Stimulated activated CD4-positive, alpha-beta T cell treated with anti-CD3 and anti-CD28 coated beads, Interleukin-4, amount 100 ng/mL, for 1 hour (primary cell): ENCODE results near the gene AKAIN1.

Experiments used
- DNase-seq: peaks from one replicate; pipeline ENCODE4 v3.0.0-alpha.2; 2020

The AKAIN1 gene

DNA sequence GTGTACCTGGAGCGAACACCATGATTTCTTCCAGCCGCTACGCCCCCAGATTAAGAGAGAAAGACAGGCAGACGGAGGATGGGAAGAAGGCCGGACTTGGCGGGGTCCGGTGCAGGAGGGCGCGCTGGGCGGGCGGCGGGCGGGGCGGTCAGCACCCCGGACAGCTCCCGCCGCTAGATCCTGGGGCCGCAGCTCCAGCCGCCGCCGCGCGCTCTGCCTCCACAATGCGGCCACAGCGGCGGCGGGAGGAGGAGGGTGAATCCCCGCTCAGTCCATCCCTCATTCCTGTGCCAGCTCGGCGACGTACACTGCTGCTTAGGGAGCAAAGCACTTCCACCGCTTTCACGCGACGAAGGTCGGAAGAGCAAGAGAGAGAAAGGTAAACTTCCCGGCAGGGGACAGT lies at the start of gene AKAIN1:
Gene AKAIN1 (minus strand): TSS at position 226 of the 403 bp plus-strand sequence. CDS start 204 bp downstream, at position 22.
- DNase-seq: peak; percentile 23

DNA sequence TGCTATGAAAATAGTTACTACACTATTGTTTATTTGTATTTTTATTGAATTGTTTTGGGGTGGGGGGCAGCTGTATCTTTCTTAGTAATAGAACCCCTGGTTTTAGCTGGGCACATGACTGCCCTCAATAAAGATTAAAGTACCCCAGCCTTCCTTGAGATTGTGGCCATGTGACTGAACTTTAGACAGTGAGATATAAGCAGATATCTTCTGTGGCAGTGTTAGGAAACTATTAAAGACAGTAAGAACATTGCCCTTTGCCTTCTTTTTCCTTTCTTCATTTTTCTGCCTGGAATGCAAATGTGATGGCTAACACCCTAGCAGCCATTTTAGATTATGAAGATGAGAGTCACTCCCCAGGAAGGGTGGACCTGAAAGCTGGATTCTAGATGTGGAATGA lies 47.9 kb upstream of the AKAIN1 start:
- no peak for DNase-seq

- DNase-seq: no peak
Observed at GRCh38 chr18:5239447-5239846, 42.4 kb upstream of the AKAIN1 start.

GRCh38 chr18:5238371-5238976 lies 41.4 kb upstream of the AKAIN1 start:
- peak; percentile 49 for DNase-seq

DNA sequence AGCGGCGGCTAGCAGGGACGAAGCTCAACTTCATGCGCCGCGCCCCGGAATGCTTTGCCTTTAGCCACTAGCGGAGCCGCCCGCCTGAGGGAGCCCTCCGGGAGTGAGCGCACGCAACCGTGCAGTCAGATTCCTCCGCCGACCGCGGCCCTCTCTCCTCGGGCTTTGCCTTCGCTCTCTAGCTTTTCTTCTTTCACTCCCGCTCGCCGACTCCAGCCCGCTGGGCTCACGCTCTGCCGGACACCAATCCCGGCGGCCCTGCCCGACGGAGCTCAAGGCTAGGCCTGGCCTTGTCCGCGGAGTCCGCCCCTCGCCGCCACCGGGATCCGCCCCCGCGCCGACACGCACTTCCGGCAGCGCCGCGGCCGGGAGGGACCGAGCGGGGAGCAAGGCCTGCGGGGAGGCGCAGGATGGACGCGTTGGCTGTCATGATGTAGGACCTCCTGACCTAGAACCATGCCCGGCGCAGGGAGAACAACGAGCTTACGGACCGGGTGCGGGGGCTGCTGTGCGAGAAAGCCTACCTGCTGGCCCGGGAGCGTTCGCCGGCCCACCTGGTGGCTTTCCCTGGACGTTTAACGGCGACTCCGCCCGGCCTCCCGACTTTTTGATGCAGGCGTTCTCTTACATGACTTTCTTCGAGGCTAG lies 40.8 kb upstream of the AKAIN1 start:
- peak; percentile 89 for DNase-seq

DNA sequence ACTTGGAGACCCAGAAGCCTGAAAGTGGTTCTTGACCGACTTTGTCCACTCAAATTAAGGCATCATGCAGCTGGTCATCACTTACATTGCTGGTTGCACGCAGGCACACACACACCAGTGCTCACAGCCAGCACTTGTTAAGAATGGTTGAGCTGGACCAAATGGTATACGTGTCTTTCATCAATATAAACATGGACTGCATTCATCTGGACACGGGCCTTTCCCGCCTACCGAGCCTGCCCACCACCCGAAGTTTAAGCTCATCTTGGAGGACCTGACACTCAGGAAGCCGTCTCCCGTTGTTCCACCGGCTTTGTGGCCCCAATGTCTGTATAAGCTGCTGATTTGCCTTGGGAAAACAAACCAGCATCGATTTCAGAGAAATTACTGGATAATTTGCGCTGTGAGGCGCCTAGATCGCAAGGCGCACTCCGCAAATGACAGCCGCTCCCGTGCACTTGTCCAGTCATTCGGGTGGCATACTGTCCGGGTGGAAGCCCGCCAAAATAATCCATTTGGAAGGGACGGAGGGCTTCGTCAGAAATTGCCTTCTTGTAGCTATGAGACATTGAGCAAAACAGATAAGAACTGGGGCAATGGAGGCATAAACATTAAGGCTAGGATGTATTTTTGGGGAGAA lies 40.1 kb upstream of the AKAIN1 start:
- DNase-seq: no peak

- DNase-seq: no peak
Observed at GRCh38 chr18:5214583-5215351, 17.7 kb upstream of the AKAIN1 start.

GRCh38 chr18:5207471-5208150 lies 10.6 kb upstream of the AKAIN1 start:
- no peak for DNase-seq

GRCh38 chr18:5198311-5198710 lies 1.3 kb upstream of the AKAIN1 start:
- DNase-seq: no peak

- no peak for DNase-seq
Observed at GRCh38 chr18:5197461-5197860, 404 bp upstream of the AKAIN1 start.

- no peak for DNase-seq
Observed at GRCh38 chr18:5196253-5197031, 615 bp downstream of the AKAIN1 start.

DNA sequence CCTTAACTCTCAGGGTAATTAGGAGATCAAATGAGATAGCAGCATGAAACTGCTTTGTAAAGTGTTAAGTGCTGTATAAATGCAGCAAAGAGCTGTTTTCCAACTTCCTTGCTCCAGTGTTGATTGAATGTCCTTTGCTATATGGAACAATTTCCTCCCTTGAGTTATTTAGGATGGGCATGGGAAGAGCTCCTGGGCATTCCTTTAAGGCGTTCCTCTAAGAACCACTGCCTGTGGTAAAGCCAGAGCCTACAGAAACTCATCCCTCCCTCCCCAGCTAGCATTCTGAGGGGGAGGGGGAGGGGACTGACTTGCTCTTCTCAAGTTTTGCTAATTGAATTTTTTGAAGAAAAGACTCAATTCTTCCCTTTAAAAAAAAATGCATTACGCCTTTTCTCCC lies 1.4 kb downstream of the AKAIN1 start:
- DNase-seq: no peak

DNA sequence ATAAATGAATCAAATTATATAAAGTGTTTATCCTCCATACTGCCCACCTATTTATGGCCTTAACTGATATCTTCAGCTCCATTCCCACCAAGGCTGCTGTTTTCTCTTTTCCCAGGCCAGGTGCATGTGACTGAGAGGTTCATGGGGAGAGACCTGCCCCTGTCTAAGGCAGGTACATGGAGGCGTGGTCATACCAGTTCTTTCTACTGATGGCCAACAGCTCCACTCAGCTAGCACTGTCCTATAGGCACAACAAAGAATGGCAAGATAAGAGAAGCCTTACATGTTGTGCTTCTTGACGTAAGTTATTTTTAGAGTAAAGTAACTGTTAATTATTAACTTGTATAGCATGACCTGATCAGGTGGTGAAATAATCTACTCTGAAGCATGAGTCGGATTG lies 16.8 kb downstream of the AKAIN1 start:
- no peak for DNase-seq

DNA sequence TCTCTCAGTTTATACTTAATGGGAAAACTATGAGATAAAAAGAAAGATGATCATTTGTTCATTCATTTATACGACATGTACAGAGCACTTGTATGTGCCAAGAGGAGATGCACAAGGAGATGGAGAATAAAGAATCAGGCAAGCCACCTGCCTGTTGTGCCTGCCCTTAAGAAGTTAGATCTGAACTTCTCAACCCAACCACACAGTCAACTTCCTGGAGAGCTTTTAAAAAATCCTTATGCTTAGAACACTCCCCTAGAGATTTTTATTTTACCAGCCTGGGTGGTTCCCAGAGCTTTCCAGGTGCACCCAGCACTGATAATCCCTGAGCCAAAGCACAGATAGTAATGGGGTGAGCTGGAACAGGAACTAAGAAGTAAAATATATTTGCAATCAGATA lies 18.5 kb downstream of the AKAIN1 start:
- no peak for DNase-seq

DNA sequence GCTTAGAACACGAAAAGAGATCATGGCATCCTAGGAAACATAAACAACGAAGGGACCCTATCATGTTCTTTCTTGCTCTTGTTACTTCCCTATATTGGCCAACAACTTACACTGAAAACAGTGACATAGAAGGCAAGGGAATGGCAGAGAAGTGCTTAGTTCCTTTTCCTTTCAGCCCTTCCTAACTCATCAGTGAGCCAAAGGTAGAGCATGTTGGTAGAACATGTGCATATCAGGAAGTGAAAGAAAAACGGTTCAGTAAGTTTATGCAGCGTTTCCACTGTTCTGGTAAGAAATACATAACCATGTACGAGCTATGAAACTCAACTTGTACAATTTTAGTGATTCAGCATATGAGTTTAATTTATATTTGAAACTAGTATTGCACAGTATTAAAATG lies 21.7 kb downstream of the AKAIN1 start:
- DNase-seq: no peak

DNA sequence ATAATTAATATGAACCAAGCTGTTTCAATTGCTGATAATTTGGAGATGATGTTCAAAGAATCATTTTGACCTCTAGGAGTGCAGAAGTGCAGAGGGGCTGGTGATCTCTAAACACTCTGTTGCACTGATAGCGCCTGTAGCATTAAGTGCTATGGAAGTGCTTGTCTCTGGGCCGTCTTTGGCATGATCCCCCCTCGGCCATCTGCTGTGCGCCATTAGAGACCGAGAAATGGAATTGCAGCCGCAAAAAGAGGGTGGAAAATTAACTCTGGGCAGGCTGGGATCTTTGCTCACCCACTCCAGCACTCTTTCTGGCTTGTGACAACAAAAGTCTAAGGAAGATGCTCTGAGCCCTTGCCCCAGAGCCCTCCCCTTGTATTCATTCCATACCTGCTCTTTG lies 23.4 kb downstream of the AKAIN1 start:
- DNase-seq: no peak

DNA sequence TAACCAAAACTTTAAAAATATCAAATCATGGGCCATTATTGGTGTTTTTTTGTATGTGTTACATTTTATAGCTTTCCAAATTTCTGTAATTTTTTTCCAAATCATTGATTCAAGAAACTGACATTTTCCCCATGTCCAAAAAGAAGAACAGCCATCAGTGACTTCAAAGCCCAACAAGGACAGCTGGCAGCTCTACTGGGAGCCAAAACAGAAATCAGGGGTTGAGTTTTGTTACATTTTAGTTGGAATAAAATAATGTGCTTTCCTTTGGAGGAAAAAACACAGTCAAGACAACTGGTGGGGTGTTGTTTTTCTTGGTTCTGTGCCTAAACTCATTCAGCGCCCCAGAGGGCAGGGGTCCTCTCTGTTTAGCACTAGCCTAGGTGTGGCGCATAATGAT lies 23.8 kb downstream of the AKAIN1 start:
- DNase-seq: no peak

- no peak for DNase-seq
Observed at GRCh38 chr18:5167831-5168230, 29.2 kb downstream of the AKAIN1 start.

- DNase-seq: no peak
Observed at GRCh38 chr18:5166606-5167280, 30.3 kb downstream of the AKAIN1 start.

DNA sequence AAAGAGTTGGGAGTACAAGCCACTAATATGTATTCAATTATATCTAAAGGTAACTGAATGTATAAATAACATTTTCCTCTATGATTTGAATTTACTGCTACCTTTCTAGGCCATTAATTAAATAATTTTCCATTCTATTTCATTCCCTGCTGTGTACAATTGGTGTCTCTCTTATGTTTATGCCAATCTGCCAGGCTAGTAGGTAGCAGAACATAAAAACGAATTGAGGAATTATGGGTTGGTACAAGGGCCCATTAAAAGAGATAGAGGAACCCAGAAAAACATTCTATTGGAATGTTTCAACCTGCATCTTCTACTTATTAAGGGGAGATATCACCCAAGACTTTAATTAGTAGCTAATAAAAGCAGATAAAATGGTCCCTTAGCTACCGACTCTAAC lies 32.2 kb downstream of the AKAIN1 start:
- DNase-seq: no peak

GRCh38 chr18:5162111-5162510 lies 34.9 kb downstream of the AKAIN1 start:
- DNase-seq: no peak

- DNase-seq: no peak
Observed at GRCh38 chr18:5159080-5159479, 38.0 kb downstream of the AKAIN1 start.
